Skeletal muscle satellite cell (primary cell): ENCODE results near the gene LGALS3BP.

Source experiments
- H3K27me3 ChIP-seq: 2 replicates; pipeline ENCODE4 v1.7.0; 2013; ENCODE audit warnings: low read length; ENCODE audit not compliant: control insufficient read depth, insufficient read depth
- H3K36me3 ChIP-seq: 2 replicates; pipeline ENCODE4 v1.7.0; 2013; ENCODE audit warnings: mild to moderate bottlenecking, control low read depth, low read length; ENCODE audit not compliant: insufficient read depth
- H3K4me1 ChIP-seq: 2 replicates; pipeline ENCODE4 v1.7.0; 2013; ENCODE audit warnings: low read length; ENCODE audit not compliant: control insufficient read depth, insufficient read depth
- H3K4me2 ChIP-seq: 2 replicates; pipeline ENCODE4 v1.7.0; 2013; ENCODE audit warnings: mild to moderate bottlenecking, low read length
- H3K4me3 ChIP-seq: 2 replicates; pipeline ENCODE4 v1.7.0; 2013; ENCODE audit warnings: low read length
- H3K9ac ChIP-seq: 2 replicates; pipeline ENCODE4 v1.7.0; 2013; ENCODE audit warnings: mild to moderate bottlenecking, low read depth, low read length, moderate library complexity
- H3K9me3 ChIP-seq: replicated peaks from 2 replicates; pipeline ENCODE4 v1.7.0; 2013; ENCODE audit warnings: mild to moderate bottlenecking, control low read depth, low read length

The LGALS3BP gene

GRCh38 chr17:78923660-78924453, 55.9 kb downstream of the LGALS3BP start:
- Histone ChIP-seq H3K27me3 (no peaks in the 10 kb centered on the region), H3K4me2 (peak overlapping the region; percentile 100), H3K9me3 (no peaks in the 10 kb centered on the region), H3K4me3 (peak overlapping the region; percentile 84), H3K4me1 (peaks cover 38% of the 10 kb centered on the region), H3K36me3 (no peaks in the 10 kb centered on the region), H3K9ac (peak overlapping the region; percentile 87)

- Histone ChIP-seq H3K4me2 (peak overlapping the region; percentile 100), H3K9me3 (no peaks in the 10 kb centered on the region), H3K4me3 (peak overlapping the region; percentile 84), H3K36me3 (no peaks in the 10 kb centered on the region), H3K4me1 (peaks cover 39% of the 10 kb centered on the region), H3K9ac (no peak overlapping the region), H3K27me3 (no peaks in the 10 kb centered on the region)
These were observed 56.8 kb downstream of the LGALS3BP start for GRCh38 chr17:78922816-78923498.

GRCh38 chr17:78921437-78921971, 58.2 kb downstream of the LGALS3BP start:
- Histone ChIP-seq H3K4me2 (peak overlapping the region; percentile 49), H3K27me3 (no peaks in the 10 kb centered on the region), H3K9ac (peak overlapping the region; percentile 11), H3K4me3 (no peak overlapping the region), H3K4me1 (peaks cover 43% of the 10 kb centered on the region), H3K36me3 (no peaks in the 10 kb centered on the region), H3K9me3 (no peaks in the 10 kb centered on the region)
